Ramos (cell line): ENCODE results near the gene IL34.

Source experiments
- in situ Hi-C: fragments of 300-500 bp; cut with MboI; formaldehyde crosslinking; loops from one replicate; pipeline ENCODE4 v1.14.3; 2022; ENCODE audit warnings: low sequenced_read_pairs; ENCODE audit not compliant: unreplicated experiment

The IL34 gene

DNA sequence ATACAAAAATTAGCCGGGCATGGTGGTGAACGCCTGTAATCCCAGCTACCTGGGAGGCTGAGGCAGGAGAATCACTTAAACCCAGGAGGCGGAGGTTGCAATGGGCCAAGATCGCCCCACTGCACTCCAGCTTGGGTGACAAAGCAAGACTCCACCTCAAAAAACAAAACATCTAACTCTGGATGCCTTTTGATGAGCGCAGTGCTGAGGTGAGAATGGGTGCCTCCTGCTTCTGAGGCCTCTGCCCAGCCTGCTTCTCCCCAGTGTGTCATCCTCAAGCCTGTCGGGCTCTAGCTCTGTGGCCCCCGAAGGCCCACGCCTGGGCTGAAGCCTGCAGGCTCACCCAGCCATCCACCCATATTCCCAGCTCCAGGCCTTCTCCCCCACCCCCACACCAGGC, 50.0 kb downstream of the IL34 start:
- in situ Hi-C loops, result no loop called here

DNA sequence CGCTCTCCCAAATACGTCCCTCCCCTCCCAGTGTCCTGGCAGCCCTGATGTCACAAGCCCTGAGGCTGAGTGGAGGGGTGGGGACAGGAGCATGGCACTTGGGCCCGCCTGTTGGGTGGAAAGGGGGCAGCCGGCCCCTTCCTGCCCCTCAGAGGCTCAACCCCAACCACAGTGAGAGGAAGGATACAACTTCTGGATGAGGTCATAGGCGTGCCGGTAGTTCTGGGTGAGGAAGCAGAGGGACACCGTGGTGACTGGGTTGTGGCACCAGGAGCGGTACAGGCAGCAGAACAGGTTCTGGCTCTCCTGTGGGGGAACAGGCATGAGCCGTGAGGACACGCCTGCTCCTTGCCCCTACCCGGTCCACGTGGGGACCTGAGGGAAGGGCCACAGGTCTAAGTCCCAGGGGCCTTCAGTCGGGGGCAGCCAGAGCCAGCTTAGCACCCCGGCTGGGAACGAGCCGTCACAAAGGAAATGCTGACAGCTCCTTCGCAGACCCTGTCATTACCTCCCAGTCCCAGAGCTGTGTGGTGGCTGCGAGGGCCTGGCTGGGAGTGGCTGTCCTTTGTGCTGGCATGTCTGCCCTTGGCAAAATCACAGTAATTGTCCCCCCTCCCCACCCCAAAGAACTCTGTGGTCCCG, 50.7 kb downstream of the IL34 start:
- in situ Hi-C loops, result no loop called here

DNA sequence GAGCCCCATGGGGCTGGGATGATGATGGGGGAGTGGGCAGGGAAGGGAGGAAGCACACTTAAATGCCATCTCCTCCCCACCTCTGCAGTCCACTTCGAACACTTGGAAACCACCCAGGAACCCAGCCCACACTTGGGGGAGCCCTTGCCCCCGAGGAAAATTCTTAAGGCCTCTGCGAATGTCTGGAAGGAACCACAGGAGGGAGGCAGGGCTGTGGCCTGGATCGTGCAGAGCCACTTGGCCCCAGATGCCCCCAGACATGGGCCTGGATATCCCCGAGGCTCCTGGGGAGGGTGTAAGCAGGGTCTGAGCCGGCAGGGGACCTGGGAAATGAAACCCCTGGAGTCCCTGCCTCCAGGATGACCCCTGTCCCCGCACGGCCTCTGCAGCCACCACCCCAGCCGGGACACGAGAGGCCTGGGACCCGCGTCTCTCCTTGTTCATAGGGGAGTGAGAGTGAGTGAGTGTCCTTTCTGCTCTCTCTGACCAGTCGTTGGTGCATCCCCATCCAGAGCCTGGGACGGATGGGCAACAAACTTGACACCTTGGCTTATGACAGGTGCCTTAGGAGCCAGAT, 51.3 kb downstream of the IL34 start:
- in situ Hi-C loops, result no loop called here

DNA sequence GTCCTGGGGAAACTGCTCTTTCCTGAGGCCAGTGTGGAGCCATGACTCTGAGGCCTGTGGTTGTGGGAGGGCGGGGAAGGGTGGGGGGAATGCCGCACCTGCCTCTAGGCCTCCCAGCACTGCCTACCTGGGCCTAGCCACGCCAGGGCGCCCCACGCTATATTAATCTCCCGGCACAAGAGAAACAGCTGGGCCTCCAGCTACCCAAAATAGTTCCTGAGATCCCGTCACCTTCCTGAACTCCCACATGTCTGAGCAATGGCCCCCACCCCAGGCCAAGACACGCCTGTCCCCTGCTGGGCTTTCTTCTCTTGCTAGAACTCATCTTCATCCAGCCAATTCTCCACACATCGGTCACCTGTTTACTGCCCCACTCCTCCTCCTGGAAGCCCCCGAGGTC, 52.5 kb downstream of the IL34 start:
- in situ Hi-C loops, result no loop called here

DNA sequence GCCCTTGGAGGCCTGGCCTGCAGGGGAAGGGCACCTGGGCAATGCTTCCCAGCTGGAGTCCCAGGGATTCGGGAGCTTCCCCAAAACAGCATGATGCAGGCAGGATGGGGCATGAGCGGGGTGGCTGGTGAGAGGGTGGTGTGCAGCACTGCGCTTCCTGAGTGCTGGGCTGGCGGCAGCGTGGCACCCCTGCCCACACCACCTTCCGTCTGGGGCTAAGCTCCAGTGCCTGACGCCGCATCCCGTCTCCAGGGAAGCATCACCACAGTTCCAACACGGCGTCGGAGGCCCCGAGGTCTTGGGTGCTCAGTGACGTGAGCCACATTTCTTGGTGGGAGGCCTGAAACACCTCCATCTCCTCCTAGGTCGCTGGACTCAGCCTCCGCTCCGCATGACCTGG, 53.3 kb downstream of the IL34 start:
- in situ Hi-C loops, result no loop called here

DNA sequence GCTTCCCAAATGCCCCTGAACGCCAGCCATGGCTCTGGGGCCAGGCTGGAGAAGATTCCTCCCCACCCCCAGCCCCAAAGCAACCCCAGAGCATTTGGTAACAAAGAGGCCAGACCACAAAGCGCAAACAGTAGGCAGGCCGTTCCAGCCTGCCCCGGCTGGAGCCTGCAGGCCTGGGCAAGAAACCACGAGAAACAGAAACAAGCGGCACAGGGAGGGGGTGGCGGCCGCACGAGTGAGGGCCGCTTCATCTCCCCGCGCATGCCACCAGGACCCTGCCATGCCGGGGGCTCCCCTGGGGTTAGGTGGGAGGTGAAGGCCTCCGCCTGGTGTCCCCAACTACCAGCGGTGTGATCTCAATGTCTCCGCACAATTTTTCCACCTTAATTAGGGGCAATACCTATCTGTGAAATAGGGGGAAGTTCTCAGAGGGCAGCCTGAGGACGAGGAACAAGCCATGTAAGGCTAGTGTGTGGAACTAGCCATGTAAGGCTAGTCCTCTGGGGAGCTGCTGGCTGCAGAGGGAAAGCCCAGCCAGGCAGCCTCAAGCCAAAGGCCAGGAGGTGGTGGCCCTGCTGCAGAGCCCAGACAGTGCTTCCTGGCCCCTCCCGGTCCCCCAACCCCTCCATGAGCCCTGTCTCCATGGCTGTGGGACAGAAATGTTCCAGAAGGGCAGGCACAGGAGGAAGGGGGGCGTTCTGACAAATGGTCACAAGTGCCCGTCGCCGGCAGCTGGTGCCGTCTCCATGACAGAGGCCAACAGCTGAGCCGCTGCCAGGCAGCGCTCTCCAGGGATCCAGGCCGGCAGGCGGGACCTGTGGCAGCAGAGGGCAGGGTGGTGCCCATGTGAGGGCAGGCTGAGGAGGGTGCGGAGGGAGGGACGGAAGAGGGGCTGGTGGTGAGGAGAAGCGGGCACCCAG, 54.0 kb downstream of the IL34 start:
- in situ Hi-C loops, result no loop called here

DNA sequence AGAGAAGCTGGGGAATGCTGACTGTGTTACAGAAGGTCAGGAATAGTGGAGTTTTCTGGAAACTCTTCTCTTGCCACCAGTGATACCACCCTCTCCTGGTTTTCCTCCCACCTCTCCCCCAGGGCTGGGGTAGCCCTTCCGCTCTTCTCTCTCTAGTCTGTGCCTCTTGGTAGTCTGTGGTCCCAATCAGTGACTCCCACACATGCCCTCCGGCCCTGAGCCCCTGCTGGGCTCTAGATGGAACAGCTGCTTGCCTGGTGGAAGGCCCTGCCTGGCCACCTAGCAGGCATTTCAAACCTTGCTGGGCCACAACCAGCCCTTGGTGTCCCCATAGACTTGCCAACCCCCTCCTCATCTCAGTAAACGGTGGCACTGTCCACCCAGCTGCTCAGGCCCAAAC, 54.7 kb downstream of the IL34 start:
- in situ Hi-C loops, result no loop called here

DNA sequence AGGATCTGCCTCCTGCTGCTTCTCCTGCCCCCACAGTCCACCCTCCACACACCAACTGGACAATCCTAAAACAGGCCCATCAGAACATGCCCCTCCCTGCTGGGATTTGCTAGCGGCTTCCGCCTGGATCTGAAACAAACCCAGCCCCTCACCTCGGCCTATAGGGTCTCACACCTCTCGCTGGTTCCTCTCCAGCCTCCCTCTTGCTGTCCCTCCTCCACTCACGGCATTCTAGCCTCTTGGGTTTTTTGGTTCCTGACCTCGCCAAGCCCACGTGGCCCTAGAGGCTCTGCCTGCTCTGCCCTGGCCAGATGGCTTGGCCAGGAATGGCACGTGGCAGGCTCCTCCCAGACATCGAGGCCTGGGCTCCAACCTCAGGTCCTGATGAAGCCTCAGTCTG, 55.2 kb downstream of the IL34 start:
- in situ Hi-C loops, result no loop called here

DNA sequence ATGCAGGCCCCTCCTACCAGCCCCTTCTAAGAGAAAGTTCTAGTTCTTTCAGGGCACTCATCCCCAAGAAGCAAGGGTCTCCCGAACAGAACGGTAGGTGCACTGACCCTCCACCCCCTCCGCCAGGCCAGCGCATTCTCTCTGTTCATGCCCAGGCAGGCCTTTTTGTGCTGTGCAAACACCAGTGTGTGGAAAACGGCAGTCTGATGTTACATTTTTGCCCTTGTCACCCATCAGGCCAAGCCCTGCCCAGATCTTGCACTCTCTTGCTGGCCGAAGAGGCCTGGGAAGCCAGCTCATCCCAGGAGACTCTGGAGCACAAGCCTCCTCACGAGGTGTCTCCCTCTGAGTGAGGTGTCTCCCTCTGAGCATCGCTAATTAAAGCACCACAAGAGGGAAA, 55.6 kb downstream of the IL34 start:
- in situ Hi-C loops, result no loop called here

DNA sequence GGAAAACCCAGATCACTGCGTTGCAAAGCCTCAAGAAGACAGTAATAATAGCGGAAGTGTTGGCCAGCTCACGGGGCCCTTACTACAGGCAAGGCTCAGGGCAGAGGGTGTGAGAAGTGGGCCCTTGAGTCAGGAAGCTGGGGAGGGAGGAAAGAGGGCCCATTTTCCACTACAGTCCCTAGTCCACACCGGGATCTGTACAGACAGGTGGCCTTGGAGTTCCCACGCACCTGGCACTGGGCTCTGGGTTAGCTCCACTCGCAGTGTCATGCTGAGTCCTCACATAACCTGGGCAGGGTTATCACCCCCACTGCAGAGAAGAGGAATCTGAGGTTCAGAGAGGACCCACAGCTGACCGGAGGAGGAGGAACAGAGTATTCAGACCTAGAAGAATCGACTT, 56.3 kb downstream of the IL34 start:
- in situ Hi-C loops, result no loop called here

DNA sequence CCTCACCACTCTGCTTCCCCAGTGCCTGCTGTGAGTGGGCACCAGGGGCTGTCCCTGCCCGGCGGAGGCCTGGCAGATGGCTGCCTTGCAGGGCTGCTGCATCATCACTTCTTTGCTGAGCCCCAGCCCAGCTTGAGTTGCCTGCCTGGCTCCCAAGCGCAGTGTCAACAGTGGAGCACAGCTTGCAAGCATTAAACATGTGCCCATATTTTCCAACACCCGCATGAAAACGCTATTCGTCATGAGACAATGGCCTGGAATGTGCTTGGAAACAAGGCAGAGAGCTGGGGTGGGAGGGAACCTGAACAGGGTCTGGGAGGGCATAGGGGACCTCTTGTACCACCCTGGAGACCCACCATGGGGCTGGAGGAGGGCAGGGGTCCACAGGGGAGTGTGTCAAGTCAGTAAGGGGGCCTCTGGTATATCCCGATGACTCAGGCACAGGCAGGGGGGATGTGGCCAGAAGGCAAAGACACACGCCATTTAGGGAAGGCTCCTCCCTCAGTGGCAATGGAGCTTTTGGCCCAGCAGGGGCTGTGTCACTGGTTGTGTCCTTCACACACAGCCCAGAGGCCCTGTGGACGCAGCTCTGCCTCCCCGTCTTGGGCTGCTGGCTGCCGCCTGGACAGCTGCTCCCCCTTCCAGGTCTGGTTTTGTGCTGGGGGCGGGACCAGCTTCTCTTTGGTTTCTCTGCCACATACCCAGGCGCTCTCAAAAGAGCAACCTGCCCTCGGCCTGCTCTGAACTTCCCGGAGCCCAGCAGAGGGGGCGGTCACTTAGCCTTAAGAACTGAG, 56.9 kb downstream of the IL34 start:
- in situ Hi-C loops, result no loop called here

DNA sequence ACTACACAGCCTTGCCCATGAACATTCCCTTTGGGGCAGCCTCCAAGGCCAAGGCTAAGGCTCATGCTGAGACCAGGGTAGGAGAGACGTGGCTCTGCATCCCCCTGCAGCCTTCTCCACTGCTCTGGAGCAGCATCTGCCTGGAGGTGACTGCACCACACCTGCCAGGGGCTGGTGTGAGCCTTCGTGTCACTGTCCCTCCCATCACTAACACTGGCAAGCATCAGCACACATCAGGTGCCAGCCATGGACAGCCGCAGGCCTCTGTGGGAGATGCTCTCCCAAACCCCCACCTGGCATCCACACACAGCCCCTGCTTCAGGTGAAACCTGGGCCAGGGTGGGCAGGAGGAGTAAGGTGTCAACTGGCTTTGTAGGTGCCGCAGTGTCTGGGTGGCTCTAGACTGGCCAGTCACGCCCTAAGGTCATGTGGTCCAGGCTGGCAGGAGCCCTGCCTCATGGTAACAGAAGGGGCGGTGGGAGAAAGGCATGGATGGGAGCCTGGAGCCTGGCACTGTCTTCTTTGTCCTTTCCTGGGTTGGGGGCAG, 57.5 kb downstream of the IL34 start:
- in situ Hi-C loops, result no loop called here

DNA sequence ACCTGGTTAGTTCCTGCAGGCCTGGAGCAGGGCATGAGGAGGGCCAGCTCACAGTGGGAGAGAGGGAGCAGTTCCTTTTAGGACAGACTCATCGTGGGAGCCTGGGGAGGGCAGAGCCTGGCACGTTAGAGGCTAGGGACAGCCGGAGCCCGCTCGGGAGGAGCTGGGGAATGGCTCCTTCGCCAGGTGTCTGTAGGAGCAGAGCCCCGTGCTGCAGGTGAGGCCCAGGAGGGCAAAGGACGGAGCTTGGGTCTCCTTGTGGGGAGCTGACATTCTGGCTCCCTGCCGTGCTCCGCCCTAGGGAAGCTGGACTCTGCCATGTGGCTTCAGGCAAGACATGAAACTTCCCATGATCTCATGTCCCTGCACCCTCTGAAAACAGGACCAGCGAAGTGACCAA, 58.2 kb downstream of the IL34 start:
- in situ Hi-C loops, result no loop called here

DNA sequence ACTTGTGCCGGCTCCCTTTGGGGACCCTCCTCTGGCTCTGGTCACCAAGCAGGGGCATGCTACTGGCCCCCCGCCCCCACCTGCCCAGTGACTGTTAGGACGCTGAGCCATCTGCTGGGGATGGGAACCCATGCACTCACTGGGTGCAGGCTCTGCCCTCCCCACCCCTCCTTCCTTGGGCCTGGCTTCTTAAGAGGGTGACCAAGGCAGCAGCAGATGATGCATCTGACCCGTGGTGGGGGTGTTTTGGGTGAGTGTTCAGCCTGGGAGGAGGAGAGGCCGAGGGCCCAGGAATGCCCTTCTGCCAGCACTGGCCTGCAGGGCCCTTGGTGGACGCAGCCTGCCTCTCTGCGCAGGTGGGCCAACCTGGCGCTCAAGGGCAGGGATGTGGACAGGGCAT, 58.7 kb downstream of the IL34 start:
- in situ Hi-C loops, result no loop called here

DNA sequence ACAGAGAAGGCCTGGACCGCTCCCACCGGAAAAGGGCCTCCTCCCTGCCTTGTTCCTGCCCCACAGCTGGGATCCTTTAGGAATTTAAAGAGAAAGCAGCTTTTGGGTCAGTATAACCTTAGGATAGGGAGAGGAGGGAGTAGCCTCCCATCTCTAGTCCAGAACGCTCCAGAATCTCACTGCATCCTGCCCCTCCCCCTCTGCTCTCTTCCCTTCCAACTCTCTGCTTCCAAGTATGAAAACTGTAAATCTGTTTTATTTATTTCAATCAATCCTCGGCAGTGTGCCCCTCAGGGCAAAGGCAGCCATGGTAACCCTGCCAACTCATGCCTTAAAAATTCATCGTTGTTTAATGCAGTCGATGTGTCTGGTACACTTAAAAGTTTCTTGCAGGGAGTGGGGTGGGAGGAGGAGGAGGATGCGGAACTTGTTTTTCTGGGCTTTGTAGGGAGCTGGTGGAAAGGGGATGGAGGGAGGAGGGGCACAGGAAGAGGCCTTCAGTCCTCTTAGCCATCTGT, 60.6 kb downstream of the IL34 start:
- in situ Hi-C loops, result no loop called here

DNA sequence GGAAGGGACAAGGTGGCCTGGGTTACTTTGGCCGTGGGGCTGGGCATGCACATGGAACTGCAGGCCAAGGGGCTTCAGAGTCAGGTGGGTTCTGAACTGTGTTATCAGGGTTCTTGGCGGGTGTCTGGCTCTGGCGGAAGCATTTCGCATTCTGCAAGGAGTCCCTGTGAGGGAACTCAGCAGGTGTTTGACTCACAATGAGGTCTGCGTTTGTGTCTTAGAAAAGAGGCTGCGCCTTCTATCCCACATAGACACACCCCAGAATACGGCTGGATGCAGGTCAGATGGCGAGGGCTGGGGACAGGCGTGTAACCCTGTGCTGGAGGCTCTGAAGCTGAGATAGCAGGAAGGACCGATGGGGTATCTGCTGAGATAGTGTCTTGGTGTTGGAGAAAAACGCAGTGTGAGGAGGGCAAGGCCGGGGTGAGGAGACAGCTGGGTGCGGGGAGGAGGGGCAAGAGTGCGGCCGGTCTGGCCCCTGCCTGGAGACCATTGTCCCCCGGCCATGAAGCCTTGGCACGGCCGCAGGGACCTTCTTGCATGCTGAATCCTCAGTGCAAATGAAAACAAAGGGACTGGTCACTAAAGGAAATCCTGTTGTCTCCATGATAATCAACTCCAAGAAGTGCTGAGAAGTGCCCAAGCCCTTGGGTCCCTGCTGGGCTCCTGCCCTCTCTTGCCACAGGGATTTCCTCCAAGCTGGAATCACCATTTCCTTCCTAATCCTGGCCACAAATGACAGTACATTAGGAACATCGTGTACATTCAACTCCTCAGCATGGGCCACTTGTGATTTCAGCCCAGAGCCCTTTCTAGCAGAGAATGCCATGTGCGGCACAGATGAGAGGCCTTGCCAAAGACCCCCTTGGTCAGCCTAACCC, 62.2 kb downstream of the IL34 start:
- in situ Hi-C loops, result no loop called here

DNA sequence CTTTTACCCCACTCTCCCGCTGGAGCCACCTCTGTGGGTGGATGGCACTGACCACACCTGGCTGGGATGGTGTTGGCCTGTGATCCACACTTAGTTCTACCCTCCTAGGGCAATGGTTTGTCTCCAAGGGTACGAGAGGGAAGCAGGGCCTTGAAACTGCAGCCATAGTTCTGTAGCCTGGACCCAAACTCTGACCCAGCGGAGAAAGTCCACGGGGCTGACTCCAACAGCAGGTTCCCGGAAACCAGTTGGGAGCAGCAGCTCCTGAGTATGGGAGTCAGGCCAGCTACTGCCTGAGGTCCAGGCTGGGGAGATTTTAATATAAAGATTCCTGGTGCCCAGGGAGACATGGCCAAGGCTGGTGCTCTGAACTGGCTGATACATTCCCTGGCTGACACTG, 63.1 kb downstream of the IL34 start:
- in situ Hi-C loops, result no loop called here

DNA sequence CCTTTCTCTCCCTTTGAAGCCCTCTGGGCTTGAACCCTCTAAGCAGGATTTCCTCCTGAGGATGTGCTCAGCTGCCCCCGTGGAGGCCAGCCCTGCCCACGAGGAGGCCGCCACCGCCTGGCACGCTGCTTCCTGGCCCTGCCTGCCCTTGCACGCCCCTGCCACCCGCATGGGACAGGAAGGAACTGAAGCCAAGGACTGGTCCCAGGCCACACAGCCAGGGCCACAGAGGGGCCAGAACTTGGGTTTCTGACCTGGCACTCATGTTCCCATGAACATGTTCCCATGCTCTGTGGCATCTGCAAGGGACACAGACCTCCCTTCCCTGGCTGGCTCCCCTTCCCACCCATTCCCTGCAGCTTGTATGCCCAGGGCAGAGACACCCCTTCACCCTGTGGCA, 63.6 kb downstream of the IL34 start:
- in situ Hi-C loops, result no loop called here
